Activated B cell treated with CpG ODN at 0.5 μM for 24 hours (primary cell): ENCODE results near the gene SKOR1. TPM values are rescaled to one million over a fixed set of nuclear protein-coding genes. Genes with fewer than 3 reads are reported as not detected.

Experiments used
- ATAC-seq: fragments of 200-7000 bp; cut with Tn5 transposase; one replicate; pipeline ENCODE4 v1.10.0; 2021; ENCODE audit warnings: low read depth, mild to moderate bottlenecking, moderate library complexity
- CTCF ChIA-PET: fragments of 350-600 bp; sonication (Branson Sonifier 250); formaldehyde crosslinking; loops from one replicate; lab custom pipeline; 2021; ENCODE audit warnings: antibody characterized with exemption; lab: Charles Lee
- POLR2A ChIA-PET: fragments of 350-600 bp; sonication (Branson Sonifier 250); formaldehyde crosslinking; loops from one replicate; lab custom pipeline; 2021; ENCODE audit warnings: antibody characterized with exemption; lab: Charles Lee
- DNase-seq: peaks from one replicate; pipeline ENCODE4 v3.0.0; 2022
- H3K27ac Mint-ChIP-seq: one replicate; pipeline ENCODE4 v1.8.0; 2020; ENCODE audit warnings: mixed read lengths
- H3K27me3 Mint-ChIP-seq: one replicate; pipeline ENCODE4 v1.8.0; 2021; ENCODE audit warnings: mixed read lengths
- H3K36me3 Mint-ChIP-seq: one replicate; pipeline ENCODE4 v1.8.0; 2021; ENCODE audit warnings: low read depth, mixed read lengths
- H3K4me1 Mint-ChIP-seq: one replicate; pipeline ENCODE4 v1.8.0; 2021; ENCODE audit warnings: mixed read lengths
- H3K4me3 Mint-ChIP-seq: one replicate; pipeline ENCODE4 v1.8.0; 2020; ENCODE audit warnings: mild to moderate bottlenecking, mixed read lengths
- H3K9me3 Mint-ChIP-seq: one replicate; pipeline ENCODE4 v1.8.0; 2020; ENCODE audit warnings: mixed read lengths
- intact Hi-C: fragments of 100-400 bp; cut with micrococcal nuclease; formaldehyde crosslinking; loops from one replicate; pipeline ENCODE4 v1.15.1; 2024
- total RNA-seq: library from RNA; stranded (reverse); gene quantifications from 2 replicates; pipeline ENCODE4 v1.2.3, GENCODE V29; 2022
- TF ChIP-seq, protein P1 (sequence below): fragments of 200-600 bp; IDR thresholded peaks from one replicate; pipeline ENCODE4 v1.8.0; 2022; ENCODE audit warnings: antibody characterized with exemption, mild to moderate bottlenecking

Gene SKOR1
- total RNA-seq, 1 donor from 2014 or later = 0.53 TPM

DNA sequence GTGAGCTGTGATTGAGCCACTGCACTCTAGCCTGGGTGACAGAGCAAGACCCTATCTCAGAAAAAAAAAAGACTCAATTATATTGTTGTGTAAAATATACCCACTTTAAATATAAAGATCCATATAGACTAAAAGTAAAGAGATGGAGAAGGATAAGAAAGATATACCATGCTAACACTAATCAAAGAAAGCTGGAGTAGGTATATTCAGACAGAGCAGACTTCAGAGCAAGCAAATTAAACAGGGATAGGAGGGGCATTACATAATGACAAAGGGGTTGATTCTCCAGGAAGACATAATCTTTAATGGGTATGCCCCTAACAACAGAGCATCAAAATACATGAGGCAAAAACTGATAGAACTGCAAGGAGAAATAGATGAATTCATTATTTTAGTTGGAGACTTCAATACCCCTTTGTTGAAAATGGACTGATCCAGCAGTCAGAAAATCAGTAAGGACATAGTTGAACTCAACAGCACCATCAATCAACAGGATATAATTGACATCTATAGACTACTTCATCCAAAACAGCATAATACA lies 45.6 kb downstream of the SKOR1 start:
- Mint-ChIP-seq H3K4me1 (no peaks in the 10 kb centered on the region), H3K9me3 (peaks cover 24% of the 10 kb centered on the region), H3K27ac (no peak overlapping the region), H3K27me3 (peaks cover 9% of the 10 kb centered on the region), H3K4me3 (no peak overlapping the region), H3K36me3 (peaks cover 2% of the 10 kb centered on the region)
- ChIA-PET CTCF (no interaction called here), POLR2A (no interaction called here)
- TF ChIP-seq, protein P1, sequence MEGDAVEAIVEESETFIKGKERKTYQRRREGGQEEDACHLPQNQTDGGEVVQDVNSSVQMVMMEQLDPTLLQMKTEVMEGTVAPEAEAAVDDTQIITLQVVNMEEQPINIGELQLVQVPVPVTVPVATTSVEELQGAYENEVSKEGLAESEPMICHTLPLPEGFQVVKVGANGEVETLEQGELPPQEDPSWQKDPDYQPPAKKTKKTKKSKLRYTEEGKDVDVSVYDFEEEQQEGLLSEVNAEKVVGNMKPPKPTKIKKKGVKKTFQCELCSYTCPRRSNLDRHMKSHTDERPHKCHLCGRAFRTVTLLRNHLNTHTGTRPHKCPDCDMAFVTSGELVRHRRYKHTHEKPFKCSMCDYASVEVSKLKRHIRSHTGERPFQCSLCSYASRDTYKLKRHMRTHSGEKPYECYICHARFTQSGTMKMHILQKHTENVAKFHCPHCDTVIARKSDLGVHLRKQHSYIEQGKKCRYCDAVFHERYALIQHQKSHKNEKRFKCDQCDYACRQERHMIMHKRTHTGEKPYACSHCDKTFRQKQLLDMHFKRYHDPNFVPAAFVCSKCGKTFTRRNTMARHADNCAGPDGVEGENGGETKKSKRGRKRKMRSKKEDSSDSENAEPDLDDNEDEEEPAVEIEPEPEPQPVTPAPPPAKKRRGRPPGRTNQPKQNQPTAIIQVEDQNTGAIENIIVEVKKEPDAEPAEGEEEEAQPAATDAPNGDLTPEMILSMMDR = no peak
- no peak for ATAC-seq
- DNase-seq = no peak
- intact Hi-C loops = no loop called here

DNA sequence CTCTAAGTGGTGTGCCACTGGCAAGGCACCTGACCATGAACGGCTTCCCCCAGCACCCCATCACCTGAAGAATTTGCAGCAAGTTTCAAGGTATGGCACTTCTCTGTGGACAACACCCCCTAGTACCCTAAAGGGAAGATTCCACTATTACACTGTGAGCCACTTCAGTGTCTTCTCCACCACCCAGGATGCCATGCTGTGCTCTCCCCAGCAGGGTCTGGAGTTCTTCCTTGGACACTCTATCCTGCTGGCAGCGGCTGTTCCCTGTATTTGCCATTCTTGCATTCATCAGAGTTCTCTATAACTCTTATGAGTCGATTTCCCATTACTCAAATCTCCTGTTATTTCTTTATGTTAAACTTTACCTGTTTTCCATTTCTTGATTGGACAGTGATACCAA lies 48.5 kb downstream of the SKOR1 start:
- DNase-seq (no peak), ATAC-seq (no peak)
- ChIA-PET CTCF (no interaction called here), POLR2A (no interaction called here)
- TF ChIP-seq, protein P1 = no peak
- Mint-ChIP-seq H3K27me3 (peaks cover 14% of the 10 kb centered on the region), H3K9me3 (peaks cover 24% of the 10 kb centered on the region), H3K27ac (no peak overlapping the region), H3K4me3 (no peak overlapping the region), H3K36me3 (peaks cover 2% of the 10 kb centered on the region), H3K4me1 (no peaks in the 10 kb centered on the region)
- intact Hi-C loops = no loop called here

DNA sequence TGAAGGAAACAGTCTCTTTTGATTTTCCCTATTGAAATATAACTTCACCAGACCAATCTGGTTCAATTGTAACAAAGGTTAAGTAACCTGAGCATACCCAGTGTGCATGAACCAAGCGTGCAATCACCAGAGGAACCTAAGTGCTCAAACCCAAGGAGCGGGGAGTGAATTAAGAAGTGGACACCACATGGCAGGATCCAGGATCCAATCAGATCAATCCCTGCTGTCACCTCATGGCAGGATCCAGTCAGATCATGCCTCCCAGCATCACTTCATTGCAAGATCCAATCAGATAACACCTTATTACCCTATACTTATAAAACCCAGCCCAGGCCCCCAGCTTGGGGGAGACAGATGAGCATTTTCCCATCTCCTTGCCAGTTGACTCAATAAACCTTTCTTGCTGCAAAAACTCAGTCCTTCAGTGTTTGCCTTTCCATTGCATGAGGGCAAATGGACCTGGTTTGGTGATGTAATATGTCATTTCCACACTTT lies 53.5 kb downstream of the SKOR1 start:
- ChIA-PET CTCF (no interaction called here), POLR2A (no interaction called here)
- Mint-ChIP-seq H3K4me1 (peaks cover 2% of the 10 kb centered on the region), H3K27ac (no peak overlapping the region), H3K36me3 (no peaks in the 10 kb centered on the region), H3K27me3 (peaks cover 18% of the 10 kb centered on the region), H3K9me3 (peaks cover 3% of the 10 kb centered on the region), H3K4me3 (no peak overlapping the region)
- intact Hi-C loops = no loop called here
- no peak for DNase-seq
- ATAC-seq = no peak
- TF ChIP-seq, protein P1 = no peak

DNA sequence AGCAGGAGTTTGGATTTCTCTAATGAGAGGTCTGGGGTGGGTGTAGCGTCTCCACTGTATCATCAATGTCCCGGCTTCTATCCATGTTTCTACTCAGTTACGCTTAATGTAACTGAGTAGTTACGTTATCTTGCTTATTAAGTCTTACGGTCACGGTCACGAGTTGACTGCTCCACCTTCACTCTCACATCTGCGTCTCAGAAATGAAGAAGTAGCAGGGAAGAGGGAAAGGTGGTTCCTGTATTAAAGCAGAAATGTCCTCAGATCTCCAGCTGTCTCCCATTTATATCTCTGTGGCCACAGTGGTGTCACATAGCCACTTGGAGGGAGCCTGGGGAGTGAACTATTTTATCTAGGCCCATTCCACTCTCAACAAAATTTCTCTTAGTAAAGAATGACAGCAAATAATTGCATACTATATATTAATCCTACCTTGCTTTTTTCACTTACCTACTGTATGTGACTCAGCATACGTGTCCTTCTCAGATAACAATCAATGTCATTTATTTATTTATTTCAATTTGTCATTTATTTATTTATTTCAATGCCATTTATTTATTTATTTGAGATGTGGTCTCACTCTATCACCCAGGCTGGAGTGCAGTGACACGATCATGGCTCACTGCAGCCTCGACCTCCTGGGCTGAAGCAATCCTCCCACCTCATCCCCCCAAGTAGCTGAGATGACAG lies 54.3 kb downstream of the SKOR1 start:
- no peaks in the 10 kb centered on the region for H3K9me3 Mint-ChIP-seq
- TF ChIP-seq, protein P1 = no peak
- peaks cover 2% of the 10 kb centered on the region for H3K4me1 Mint-ChIP-seq
- H3K27ac Mint-ChIP-seq = no peak overlapping the region
- H3K27me3 Mint-ChIP-seq = peaks cover 15% of the 10 kb centered on the region
- H3K4me3 Mint-ChIP-seq = no peak overlapping the region
- ChIA-PET POLR2A (no interaction called here), CTCF (no interaction called here)
- ATAC-seq (no peak), DNase-seq (no peak)
- intact Hi-C loops = no loop called here
- no peaks in the 10 kb centered on the region for H3K36me3 Mint-ChIP-seq

DNA sequence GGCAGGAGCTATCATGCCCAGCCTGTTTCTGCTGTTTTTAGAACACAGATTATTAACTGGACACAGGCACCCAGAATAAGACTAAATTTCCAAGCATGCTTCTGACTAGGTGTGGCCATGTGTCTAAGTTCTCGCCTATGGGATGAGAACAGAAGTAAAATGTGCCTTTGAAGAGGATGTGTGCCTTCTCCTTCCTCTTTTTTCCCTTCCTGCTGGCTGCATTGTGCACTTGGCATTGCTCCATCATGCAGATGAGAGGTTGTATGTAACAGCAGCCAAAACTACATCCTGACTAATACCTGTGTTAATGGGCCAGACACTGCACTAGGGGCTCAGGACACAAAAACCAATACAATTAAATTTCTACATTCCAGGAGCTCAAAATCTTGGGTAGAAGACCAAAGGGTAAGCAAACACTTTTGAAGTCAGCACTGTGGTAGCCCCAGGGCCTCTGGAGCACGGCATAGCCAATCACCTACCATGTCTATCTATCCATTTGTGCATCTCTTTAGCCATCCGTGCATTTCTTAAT lies 55.4 kb downstream of the SKOR1 start:
- Mint-ChIP-seq H3K27ac (no peak overlapping the region), H3K27me3 (peaks cover 26% of the 10 kb centered on the region), H3K4me1 (peaks cover 10% of the 10 kb centered on the region), H3K9me3 (no peaks in the 10 kb centered on the region), H3K4me3 (no peak overlapping the region), H3K36me3 (no peaks in the 10 kb centered on the region)
- ChIA-PET CTCF (no interaction called here), POLR2A (no interaction called here)
- intact Hi-C loops = no loop called here
- ATAC-seq (no peak), DNase-seq (no peak)
- TF ChIP-seq, protein P1 = no peak
